ENCODE results near the gene CPA4.
A peak's percentile ranks its signal among the peaks of the same experiment; 100 is the strongest.

The CPA4 gene

DNA sequence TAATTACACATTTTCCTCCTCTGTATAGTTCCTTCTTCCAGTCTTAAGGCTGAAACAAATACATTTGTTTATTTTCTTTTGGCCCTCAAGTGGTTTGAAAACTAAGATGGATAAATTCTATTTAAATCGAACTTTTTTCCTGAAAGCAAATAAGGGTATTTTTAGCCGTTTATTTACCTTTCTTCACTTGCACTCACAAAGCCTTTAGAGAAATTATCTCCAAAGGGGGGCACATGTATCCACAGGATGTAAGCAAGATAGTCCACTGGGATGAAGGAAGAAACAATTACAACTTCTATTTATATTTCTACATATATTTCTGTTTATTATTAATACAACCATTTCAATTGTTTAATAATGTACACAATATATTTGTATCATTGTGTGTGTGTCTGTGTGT, 10.2 kb downstream of the CPA4 start:
- no peak for DNase-seq

DNA sequence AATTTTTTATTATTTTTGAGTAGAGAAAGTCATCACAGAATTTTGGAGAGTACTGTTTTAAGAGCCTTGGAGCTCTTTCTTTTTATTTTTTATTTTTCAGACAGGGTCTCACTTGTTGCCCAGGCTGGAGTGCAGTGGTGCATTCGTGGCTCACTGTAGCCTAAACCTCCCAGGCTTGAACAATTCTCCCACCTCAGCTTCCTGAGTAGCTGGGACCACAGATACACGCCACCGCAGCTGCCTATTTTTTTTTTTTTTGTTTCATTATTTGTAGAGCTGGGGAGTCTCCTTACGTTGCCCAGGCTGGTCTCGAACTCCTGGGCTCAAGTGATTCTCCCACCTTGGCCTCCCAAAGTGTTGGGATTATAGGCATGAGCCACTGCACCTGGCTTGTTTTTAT, 10.6 kb downstream of the CPA4 start:
- DNase-seq: no peak

- no peak for DNase-seq
These were observed 11.0 kb downstream of the CPA4 start for GRCh38 chr7:130303982-130304381.

- no peak for DNase-seq
These were observed 11.9 kb downstream of the CPA4 start for GRCh38 chr7:130304878-130305277.

DNA sequence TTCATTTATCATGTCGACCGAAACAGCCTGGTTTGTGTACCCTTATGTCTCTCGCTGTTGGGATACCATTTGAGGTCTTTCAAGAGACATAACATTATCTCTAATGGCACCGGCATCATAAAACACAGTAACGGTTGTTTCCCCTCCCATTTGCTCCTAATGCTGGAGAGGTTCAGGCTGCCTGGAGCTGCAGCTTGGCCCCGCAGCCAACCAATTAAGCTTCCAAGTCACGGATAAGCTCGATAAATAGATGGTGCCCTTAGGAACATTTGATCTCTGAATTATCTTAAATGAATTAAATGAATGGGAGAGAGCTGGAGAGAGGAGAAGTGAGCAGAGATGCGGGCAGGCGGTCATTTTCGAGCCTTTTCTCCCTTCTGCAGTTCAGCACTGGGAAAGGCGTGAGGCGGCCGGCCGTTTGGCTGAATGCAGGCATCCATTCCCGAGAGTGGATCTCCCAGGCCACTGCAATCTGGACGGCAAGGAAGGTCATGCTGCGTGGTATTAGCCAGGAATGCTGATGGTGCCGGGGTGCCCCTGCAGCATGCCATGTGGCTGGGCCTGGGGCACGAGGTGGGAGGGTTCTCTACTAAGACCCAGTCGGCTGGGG, 12.6 kb downstream of the CPA4 start:
- DNase-seq: no peak

DNA sequence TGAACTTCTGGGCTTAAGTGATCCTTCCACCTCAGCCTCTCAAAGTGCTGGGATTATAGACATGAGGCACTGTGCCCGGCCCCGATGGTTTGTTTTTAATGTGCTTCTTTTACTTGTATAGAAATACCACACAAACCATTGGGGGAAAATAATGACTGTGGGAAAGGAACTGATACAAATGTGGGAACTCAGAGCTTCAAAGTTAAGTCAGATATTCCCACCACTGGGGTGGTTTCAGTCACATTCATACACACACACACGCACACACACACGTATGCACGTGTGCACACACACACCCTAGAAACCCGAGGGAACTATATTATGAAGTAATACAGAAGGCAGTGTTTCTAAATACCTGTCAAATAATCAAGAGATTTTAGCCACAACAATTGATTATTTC, 17.0 kb downstream of the CPA4 start:
- no peak for DNase-seq

DNA sequence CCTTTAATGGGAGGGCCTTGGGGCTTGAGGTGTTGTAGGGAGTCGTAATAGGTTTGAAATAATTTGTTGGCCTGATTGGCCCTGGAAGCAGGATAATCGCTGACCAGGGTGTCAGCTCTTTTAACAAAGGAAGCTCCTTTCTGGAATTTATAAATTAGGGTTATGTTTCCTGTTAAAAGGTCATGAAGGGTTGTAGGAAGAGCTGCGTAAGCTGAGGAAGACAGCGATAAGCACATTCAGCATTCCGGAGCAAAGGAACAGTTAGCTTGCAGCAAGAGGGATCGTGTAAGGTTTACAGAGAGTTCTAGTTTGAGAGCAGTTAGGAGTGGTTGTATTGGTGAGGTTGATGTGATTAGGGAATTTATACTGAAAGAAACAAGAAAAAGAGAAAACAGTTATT, 21.3 kb downstream of the CPA4 start:
- DNase-seq: no peak

- no peak for DNase-seq
These were observed 26.6 kb downstream of the CPA4 start for GRCh38 chr7:130319541-130319940.

DNA sequence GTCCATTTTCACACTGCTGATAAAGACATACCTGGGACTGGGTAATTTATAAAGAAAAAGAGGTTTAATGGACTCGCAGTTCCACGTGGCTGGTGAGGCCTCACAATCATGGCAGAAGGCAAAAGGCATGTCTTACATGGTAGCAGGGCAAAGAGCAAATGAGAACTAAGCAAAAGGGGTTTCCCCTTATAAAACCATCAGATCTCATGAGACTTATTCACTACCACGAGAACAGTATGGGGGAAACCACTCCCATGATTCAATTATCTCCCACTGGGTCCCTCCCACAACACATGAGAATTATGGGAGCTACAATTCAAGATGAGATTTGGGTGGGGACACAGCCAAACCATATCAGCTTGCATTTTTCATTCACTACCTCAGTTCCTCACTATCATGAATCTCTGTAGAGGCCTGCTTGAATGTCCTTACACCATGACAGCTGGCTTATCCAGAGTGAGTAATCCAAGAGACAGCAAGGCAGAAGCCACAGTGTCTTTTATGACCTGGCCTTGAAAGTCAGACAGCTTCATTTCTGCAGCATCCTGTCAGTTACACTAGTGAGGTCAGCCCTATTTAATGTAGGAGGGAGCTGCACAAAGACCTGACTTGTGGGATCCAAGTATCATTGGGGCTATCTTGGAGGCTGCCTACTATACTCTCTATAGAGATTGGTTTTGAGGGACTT, 28.7 kb downstream of the CPA4 start:
- peak; percentile 49 for DNase-seq

DNA sequence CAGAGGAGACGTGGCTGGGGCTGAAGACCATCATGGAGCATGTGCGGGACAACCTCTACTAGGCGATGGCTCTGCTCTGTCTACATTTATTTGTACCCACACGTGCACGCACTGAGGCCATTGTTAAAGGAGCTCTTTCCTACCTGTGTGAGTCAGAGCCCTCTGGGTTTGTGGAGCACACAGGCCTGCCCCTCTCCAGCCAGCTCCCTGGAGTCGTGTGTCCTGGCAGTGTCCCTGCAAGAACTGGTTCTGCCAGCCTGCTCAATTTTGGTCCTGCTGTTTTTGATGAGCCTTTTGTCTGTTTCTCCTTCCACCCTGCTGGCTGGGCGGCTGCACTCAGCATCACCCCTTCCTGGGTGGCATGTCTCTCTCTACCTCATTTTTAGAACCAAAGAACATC, 29.7 kb downstream of the CPA4 start:
- no peak for DNase-seq

DNA sequence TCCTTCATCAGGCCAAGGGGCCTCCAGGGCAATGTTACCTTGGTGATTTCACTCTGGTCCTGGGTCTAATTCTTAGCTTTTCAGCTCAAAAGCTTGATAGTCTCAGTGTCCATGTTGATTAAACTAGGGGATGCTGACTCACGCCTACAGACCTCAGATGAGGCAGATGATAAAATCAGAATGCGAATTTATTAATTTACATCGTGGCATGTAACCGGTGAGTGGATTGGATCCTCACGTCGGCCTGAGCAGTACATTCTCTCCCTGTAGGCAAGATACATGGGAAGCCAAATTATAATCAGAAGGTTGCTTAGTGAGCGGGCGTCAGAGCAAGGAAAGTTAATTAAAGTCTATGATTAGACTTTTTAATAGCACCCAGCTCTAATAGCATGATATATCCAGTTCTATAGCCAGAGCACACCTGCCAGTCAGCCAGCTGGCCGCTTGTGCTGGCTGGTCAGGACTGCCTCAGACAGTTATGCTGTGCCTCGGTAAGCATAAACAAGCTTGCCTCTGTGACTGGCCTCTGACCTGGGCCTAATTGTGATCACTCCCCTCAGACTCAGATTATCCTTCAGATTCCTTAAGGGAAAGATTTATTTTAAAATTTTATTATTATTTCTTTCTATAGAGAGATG, 31.5 kb downstream of the CPA4 start:
- peak; percentile 18 for DNase-seq

DNA sequence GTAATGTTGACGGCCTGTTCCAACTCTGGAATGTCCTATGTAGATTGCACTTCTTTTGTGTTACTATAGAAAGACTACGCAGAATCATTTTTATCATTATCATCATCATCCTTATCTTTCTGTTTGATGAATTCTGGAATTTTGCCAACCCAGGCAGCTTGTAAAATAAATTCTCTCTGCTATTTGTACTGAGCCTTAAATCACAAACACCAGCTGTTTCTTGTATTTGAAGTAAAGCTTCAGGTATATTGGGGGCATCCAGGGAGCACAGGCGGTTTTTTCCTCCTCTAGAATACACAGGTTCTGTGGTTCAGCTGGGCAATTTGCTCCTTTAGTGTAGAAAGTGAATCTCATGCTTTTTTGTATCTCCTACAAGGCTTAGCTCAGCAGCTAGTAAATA, 36.7 kb downstream of the CPA4 start:
- DNase-seq: no peak

GRCh38 chr7:130332259-130333053, 39.5 kb downstream of the CPA4 start:
- DNase-seq: no peak

GRCh38 chr7:130333832-130334231, 40.9 kb downstream of the CPA4 start:
- DNase-seq: no peak

DNA sequence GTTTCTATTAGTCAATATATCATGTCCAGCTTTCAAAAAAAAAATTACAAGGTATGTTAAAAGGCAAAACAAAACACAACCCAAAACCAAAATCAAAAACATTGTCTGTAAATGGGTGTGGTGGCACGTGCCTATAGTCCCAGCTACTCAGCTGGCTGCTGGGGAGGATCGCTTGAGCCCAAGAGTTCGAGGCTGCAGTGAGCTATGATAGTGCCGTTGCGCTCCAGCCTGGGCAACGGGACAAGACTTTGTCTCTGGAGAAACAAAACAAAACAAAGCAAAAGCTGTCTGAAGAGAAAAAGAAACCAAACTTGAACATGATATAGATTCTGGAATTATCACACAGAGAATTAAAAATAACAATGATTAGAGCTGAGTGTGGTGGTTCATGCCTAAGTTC, 41.3 kb downstream of the CPA4 start:
- DNase-seq: no peak

DNA sequence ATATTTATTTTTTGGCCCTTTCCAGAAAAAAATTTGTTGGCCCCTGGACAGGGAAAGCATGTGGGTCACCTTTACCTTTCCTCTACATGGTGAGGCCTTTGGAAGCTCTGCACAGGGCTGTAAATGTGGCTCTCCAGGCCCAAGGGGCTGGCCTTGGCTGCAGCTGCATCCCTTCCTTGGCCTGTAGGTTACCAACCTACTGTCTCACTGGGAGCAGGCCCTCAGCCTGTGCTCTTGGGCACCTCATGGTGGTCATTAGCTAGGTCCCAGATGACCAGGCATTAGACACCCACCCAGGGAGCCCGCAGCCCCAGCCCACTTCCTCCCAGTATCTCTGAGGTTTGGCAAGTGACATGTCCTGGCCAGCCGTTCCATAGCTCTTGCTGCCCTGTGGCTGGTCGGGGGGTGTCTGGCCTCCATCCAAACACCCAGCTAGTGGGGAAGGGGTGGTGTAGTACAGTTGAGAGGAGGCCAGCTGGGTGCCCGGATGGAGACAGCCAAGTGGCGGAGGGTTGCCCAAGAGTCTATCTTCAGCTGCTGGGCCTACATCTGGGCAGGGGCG, 44.5 kb downstream of the CPA4 start:
- DNase-seq: no peak

GRCh38 chr7:130338233-130338632, 45.3 kb downstream of the CPA4 start:
- DNase-seq: no peak

GRCh38 chr7:130341882-130342281, 48.9 kb downstream of the CPA4 start:
- DNase-seq: no peak

GRCh38 chr7:130342701-130343380, 49.9 kb downstream of the CPA4 start:
- no peak for DNase-seq

- no peak for DNase-seq
These were observed 51.4 kb downstream of the CPA4 start, which contains the start of gene CPA5 for GRCh38 chr7:130344271-130344866. Gene CPA5, plus strand, starts transcription at chr7:130344816. Its CDS starts 1,670 bp downstream, at chr7:130346486.

- no peak for DNase-seq
These were observed 52.2 kb downstream of the CPA4 start for GRCh38 chr7:130345136-130345535.

DNA sequence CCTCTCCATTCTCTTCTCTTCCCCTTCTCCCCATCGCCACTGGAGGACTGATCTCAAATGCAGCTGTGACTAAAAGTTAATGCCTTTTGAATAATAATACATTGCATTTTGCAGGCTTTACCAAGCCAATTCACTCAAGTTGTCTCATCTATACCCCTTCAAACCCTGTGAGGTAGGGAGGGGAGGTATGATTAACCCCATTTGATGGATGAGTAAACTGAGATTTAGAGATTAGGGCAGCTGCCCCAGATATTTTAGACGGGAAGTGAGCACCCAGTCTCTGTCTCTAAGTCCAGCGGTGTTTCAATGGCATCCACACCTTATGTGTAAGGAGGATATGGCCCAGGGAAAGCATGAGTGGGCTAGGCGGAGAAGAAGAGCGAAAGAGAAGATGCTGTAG, 52.8 kb downstream of the CPA4 start:
- no peak for DNase-seq

All from fibroblast of skin of right biceps (primary cell).